ENCODE measurements around the gene ZDHHC11.
"Not testable (repeated sequence)": the region's sequence is repeated elsewhere in the genome, so short reads cannot be mapped to it uniquely, and the experiment has no call there.

Gene ZDHHC11

GRCh38 chr5:856531-857425 lies 6.0 kb upstream of the ZDHHC11 start:
- DNase-seq = no peak

- peak in 1 of 2 donors; percentile 20 for DNase-seq
Measured at GRCh38 chr5:855771-856530, 5.2 kb upstream of the ZDHHC11 start.

- DNase-seq = no peak
Measured at GRCh38 chr5:854966-855743, 4.4 kb upstream of the ZDHHC11 start.

- no peak for DNase-seq
Measured at GRCh38 chr5:854217-854616, 3.4 kb upstream of the ZDHHC11 start.

- not testable (repeated sequence) for DNase-seq
Measured at GRCh38 chr5:853416-854090, 2.8 kb upstream of the ZDHHC11 start.

GRCh38 chr5:852431-853401 lies 1.9 kb upstream of the ZDHHC11 start:
- no peak for DNase-seq

- no peak for DNase-seq
Measured at GRCh38 chr5:852018-852417, 1.2 kb upstream of the ZDHHC11 start.

GRCh38 chr5:851553-851952 lies 767 bp upstream of the ZDHHC11 start:
- no peak for DNase-seq

GRCh38 chr5:851076-851475 lies 290 bp upstream of the ZDHHC11 start:
- no peak for DNase-seq

GRCh38 chr5:849651-850301 lies 1.0 kb downstream of the ZDHHC11 start:
- no peak for DNase-seq

GRCh38 chr5:848671-849111 lies 2.1 kb downstream of the ZDHHC11 start:
- DNase-seq = no peak

GRCh38 chr5:847736-848135 lies 3.0 kb downstream of the ZDHHC11 start:
- not testable (repeated sequence) for DNase-seq

- DNase-seq = not testable (repeated sequence)
Measured at GRCh38 chr5:847212-847611, 3.6 kb downstream of the ZDHHC11 start.

GRCh38 chr5:846602-847091 lies 4.1 kb downstream of the ZDHHC11 start:
- DNase-seq = peak in 1 of 2 donors; percentile 24

- not testable (repeated sequence) for DNase-seq
Measured at GRCh38 chr5:845676-846601, 4.8 kb downstream of the ZDHHC11 start.

GRCh38 chr5:845031-845675 lies 5.6 kb downstream of the ZDHHC11 start:
- DNase-seq = not testable (repeated sequence)

- DNase-seq = not testable (repeated sequence)
Measured at GRCh38 chr5:844426-844825, 6.4 kb downstream of the ZDHHC11 start.

GRCh38 chr5:843926-844325 lies 6.9 kb downstream of the ZDHHC11 start:
- DNase-seq = not testable (repeated sequence)

- not testable (repeated sequence) for DNase-seq
Measured at GRCh38 chr5:843371-843770, 7.4 kb downstream of the ZDHHC11 start.

All from CD4-positive, alpha-beta T cell treated with Interleukin-1 beta for 1 hour (primary cell).